OCI-LY7 (cell line): ENCODE measurements around the gene DPYD. TPM values are rescaled to one million over a fixed set of nuclear protein-coding genes. Genes with fewer than 3 reads are reported as not detected.

Experiments
- BruUV-seq: library from RNA; stranded (reverse); fragments of 400-500 nt; replicated peaks from 2 replicates; lab custom pipeline; 2021; lab: Mats Ljungman, UMichigan
- CTCF ChIA-PET: fragments of 300-600 bp; sonication (Branson Sonifier 250); formaldehyde crosslinking; loops from one replicate; lab custom pipeline; 2022; ENCODE audit warnings: antibody characterized with exemption; ENCODE audit not compliant: unreplicated experiment; lab: Charles Lee
- POLR2A ChIA-PET: fragments of 300-600 bp; sonication (Branson Sonifier 250); formaldehyde crosslinking; loops from one replicate; lab custom pipeline; 2022; ENCODE audit warnings: antibody characterized with exemption; lab: Charles Lee
- DNase-seq: peaks from one replicate; pipeline ENCODE4 v3.0.0-alpha.2; 2015; ENCODE audit warnings: low spot score
- H2AFZ ChIP-seq: fragments of 200-600 bp; sonication (generic), shearing (Covaris generic); 2 replicates; pipeline ENCODE4 v1.6.1; 2014; ENCODE audit warnings: mild to moderate bottlenecking, antibody characterized with exemption, low read length, moderate library complexity
- H3K27ac ChIP-seq: fragments of 200-600 bp; sonication (generic); 2 replicates; pipeline ENCODE4 v1.5.1; 2014; ENCODE audit warnings: mixed run types, low read depth, mild to moderate bottlenecking, moderate library complexity, low read length, inconsistent platforms; ENCODE audit not compliant: poor library complexity, severe bottlenecking
- H3K36me3 ChIP-seq: fragments of 200-600 bp; sonication (generic); 2 replicates; pipeline ENCODE4 v1.6.1; 2014; ENCODE audit warnings: mild to moderate bottlenecking, antibody characterized with exemption, low read length, moderate library complexity, mixed read lengths; ENCODE audit not compliant: insufficient read depth
- H3K4me1 ChIP-seq: fragments of 200-600 bp; sonication (generic); 2 replicates; pipeline ENCODE4 v1.5.1; 2014; ENCODE audit warnings: mild to moderate bottlenecking, low read length; ENCODE audit not compliant: insufficient read depth, poor library complexity, severe bottlenecking
- H3K4me2 ChIP-seq: fragments of 200-600 bp; sonication (generic); 2 replicates; pipeline ENCODE4 v1.6.1; 2014; ENCODE audit warnings: mild to moderate bottlenecking, low read length
- H3K4me3 ChIP-seq: fragments of 200-600 bp; sonication (generic); 2 replicates; pipeline ENCODE4 v1.5.1; 2014; ENCODE audit warnings: mild to moderate bottlenecking, low read depth, low read length; ENCODE audit not compliant: poor library complexity, severe bottlenecking
- H3K79me2 ChIP-seq: fragments of 200-600 bp; sonication (generic); 2 replicates; pipeline ENCODE4 v1.6.1; 2016; ENCODE audit warnings: low read depth, mild to moderate bottlenecking, low read length, moderate library complexity, mixed read lengths; ENCODE audit not compliant: insufficient read depth
- H3K9me2 ChIP-seq: fragments of 200-600 bp; sonication (generic); 2 replicates; pipeline ENCODE4 v1.6.1; 2016; ENCODE audit warnings: mild to moderate bottlenecking, low read length, mixed read lengths; ENCODE audit not compliant: insufficient read depth
- H3K9me3 ChIP-seq: fragments of 200-600 bp; sonication (generic); 2 replicates; pipeline ENCODE4 v1.6.1; 2014; ENCODE audit warnings: mild to moderate bottlenecking, mixed run types, low read length, mixed read lengths
- H4K20me1 ChIP-seq: fragments of 200-600 bp; sonication (generic); 2 replicates; pipeline ENCODE4 v1.6.1; 2014; ENCODE audit warnings: mild to moderate bottlenecking, antibody characterized with exemption, low read length, moderate library complexity, mixed read lengths; ENCODE audit not compliant: insufficient read depth
- EZH2phosphoT487 ChIP-seq: fragments of 200-600 bp; sonication (generic); IDR thresholded peaks from 2 replicates; pipeline ENCODE4 v1.6.1; 2018; ENCODE audit warnings: low read depth, borderline replicate concordance, mild to moderate bottlenecking, mixed run types, antibody characterized with exemption, low read length, moderate library complexity, mixed read lengths
- intact Hi-C: fragments of 100-400 bp; cut with micrococcal nuclease; formaldehyde crosslinking; loops from one replicate; pipeline ENCODE4 v1.10.0; 2022; ENCODE audit not compliant: unreplicated experiment
- total RNA-seq, 2 experiments: library from RNA; depleted of rRNA in 1 of 2; stranded (reverse); fragments of >200 nt in 1 of 2; shearing (Covaris generic) in 1 of 2; gene quantifications; 2 replicates each; pipeline ENCODE4 v1.2.3, GENCODE V29; 2014 to 2022
- TF ChIP-seq, protein P1 (sequence below): fragments of 200-600 bp; sonication (generic); conservative IDR thresholded peaks from 2 replicates; pipeline ENCODE4 v1.5.1; 2014; ENCODE audit warnings: mild to moderate bottlenecking, antibody characterized with exemption, low read length, moderate library complexity, mixed read lengths

Gene DPYD
- total RNA-seq, 2 experiments from 2014 or later = 5.5 to 13.4 TPM

DNA sequence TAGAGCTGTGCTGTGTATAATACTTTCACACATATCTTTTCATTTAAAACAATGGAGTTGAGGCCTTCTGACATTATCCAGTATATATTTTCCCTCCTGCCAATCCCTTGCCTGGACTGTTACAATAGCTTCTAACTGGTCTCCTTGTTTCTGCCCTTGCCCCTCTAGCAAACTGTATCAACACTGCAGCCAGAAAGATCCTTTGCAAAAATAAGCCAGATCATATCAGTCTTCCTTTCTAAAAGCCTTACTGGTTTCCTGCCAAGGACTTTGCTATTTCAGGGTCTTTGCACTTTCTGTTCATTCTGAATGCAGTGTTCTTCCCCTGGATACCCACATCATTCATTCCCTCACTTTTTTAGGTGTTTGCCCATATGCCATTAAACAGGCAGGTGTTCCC, 829.2 kb downstream of the DPYD start:
- no peaks in the 10 kb centered on the region for H3K79me2 ChIP-seq
- no peaks in the 10 kb centered on the region for H3K9me3 ChIP-seq
- no peak overlapping the region for H3K4me3 ChIP-seq
- no peak overlapping the region for H3K27ac ChIP-seq
- no peaks in the 10 kb centered on the region for H3K4me1 ChIP-seq
- H3K4me2 ChIP-seq = no peak overlapping the region
- ChIA-PET CTCF (no interaction called here), POLR2A (no interaction called here)
- H4K20me1 ChIP-seq = no peaks in the 10 kb centered on the region
- H3K9me2 ChIP-seq = no peaks in the 10 kb centered on the region
- no TSS peak for BruUV-seq
- no peak for TF ChIP-seq EZH2phosphoT487
- TF ChIP-seq, protein P1, sequence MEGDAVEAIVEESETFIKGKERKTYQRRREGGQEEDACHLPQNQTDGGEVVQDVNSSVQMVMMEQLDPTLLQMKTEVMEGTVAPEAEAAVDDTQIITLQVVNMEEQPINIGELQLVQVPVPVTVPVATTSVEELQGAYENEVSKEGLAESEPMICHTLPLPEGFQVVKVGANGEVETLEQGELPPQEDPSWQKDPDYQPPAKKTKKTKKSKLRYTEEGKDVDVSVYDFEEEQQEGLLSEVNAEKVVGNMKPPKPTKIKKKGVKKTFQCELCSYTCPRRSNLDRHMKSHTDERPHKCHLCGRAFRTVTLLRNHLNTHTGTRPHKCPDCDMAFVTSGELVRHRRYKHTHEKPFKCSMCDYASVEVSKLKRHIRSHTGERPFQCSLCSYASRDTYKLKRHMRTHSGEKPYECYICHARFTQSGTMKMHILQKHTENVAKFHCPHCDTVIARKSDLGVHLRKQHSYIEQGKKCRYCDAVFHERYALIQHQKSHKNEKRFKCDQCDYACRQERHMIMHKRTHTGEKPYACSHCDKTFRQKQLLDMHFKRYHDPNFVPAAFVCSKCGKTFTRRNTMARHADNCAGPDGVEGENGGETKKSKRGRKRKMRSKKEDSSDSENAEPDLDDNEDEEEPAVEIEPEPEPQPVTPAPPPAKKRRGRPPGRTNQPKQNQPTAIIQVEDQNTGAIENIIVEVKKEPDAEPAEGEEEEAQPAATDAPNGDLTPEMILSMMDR = no peak
- DNase-seq = no peak
- H3K36me3 ChIP-seq = no peaks in the 10 kb centered on the region
- intact Hi-C loops = no loop called here
- no peak overlapping the region for H2AFZ ChIP-seq

DNA sequence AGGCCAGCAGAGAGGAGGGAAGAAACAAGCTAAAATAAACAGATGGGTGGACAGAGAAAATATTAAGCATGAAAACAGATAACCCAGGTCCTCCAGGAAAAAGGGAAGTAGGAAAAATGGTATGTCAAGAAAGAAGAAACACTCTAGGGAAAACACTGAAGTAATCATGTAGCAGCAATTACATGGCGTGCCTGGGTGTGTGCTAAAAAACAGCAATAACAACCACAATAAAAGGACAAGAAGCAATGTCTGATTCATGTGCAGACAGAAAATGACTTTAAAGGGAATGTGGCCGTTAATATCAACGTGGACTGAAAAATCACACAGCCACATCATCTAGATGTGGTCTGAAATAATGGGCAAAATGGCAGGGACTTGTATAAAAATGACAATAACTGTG, 829.6 kb downstream of the DPYD start:
- Histone ChIP-seq H2AFZ (no peak overlapping the region), H3K27ac (no peak overlapping the region), H3K9me2 (no peaks in the 10 kb centered on the region), H3K36me3 (no peaks in the 10 kb centered on the region), H3K9me3 (no peaks in the 10 kb centered on the region), H3K4me2 (no peak overlapping the region), H3K79me2 (no peaks in the 10 kb centered on the region), H3K4me1 (no peaks in the 10 kb centered on the region), H3K4me3 (no peak overlapping the region), H4K20me1 (no peaks in the 10 kb centered on the region)
- BruUV-seq = no TSS peak
- TF ChIP-seq EZH2phosphoT487 = no peak
- TF ChIP-seq, protein P1 = no peak
- intact Hi-C loops = no loop called here
- ChIA-PET POLR2A (no interaction called here), CTCF (no interaction called here)
- DNase-seq = no peak

DNA sequence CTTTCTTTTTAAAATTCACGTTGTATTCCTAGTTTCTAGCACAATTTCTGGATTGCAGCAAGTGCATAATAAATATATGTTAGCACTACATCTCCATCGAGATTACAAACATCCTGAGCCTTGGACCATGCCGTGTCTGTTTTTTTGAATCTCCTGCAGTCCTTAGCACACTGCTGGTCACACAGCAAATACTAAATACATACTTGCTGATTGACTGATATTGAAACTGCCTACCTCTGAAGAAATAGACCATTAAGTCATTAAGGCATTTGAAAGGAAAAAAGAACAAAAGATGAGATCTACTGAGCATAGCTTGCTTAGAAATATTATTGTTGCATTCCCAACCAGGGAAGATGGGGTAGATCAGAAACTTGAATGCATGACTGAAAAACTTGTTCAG, 830.1 kb downstream of the DPYD start:
- no peaks in the 10 kb centered on the region for H4K20me1 ChIP-seq
- H3K4me1 ChIP-seq = no peaks in the 10 kb centered on the region
- no TSS peak for BruUV-seq
- ChIA-PET POLR2A (interaction anchor here (0.8 to 1.3 kb wide), 2 partner anchors 10 to 18 kb away, joined by 3 to 4 read pairs; no protein-coding TSS in a partner anchor), CTCF (no interaction called here)
- no peaks in the 10 kb centered on the region for H3K36me3 ChIP-seq
- H3K9me2 ChIP-seq = no peaks in the 10 kb centered on the region
- H2AFZ ChIP-seq = no peak overlapping the region
- H3K9me3 ChIP-seq = no peaks in the 10 kb centered on the region
- H3K4me3 ChIP-seq = no peak overlapping the region
- no peak overlapping the region for H3K4me2 ChIP-seq
- H3K79me2 ChIP-seq = no peaks in the 10 kb centered on the region
- intact Hi-C loops = no loop called here
- no peak for TF ChIP-seq EZH2phosphoT487
- TF ChIP-seq, protein P1 = no peak
- no peak overlapping the region for H3K27ac ChIP-seq
- DNase-seq = no peak
